Panc1 (cell line): Measurements from ENCODE around the gene UNC13B.

Experiments
- POLR2AphosphoS5 ChIP-seq: IDR thresholded peaks from 2 replicates; pipeline ENCODE4 v1.6.1; 2012; ENCODE audit warnings: mild to moderate bottlenecking, low read depth, low read length, moderate library complexity
- SIN3A ChIP-seq: IDR thresholded peaks from 2 replicates; pipeline ENCODE4 v1.6.1; 2012; ENCODE audit warnings: low read depth, mild to moderate bottlenecking, low read length, moderate library complexity, borderline replicate concordance; ENCODE audit not compliant: insufficient read depth
- TCF7L2 ChIP-seq: IDR thresholded peaks from 2 replicates; pipeline ENCODE4 v1.6.1; 2011; ENCODE audit warnings: mild to moderate bottlenecking, low read depth, low read length, inconsistent platforms
- TF ChIP-seq, protein P1 (sequence below): fragments of 450-650 bp; IDR thresholded peaks from 2 replicates; pipeline ENCODE4 v1.5.1; 2017; ENCODE audit warnings: mild to moderate bottlenecking
- TF ChIP-seq, protein P2 (sequence below), 2 experiments: IDR thresholded peaks; 2 replicates each; pipeline ENCODE4 v1.6.1; 2011 to 2012; ENCODE audit warnings: low read depth in 2 of 2, control low read depth in 1 of 2, low read length in 1 of 2, mild to moderate bottlenecking in 1 of 2, moderate library complexity in 1 of 2; ENCODE audit not compliant: insufficient read depth in 1 of 2

DNA sequence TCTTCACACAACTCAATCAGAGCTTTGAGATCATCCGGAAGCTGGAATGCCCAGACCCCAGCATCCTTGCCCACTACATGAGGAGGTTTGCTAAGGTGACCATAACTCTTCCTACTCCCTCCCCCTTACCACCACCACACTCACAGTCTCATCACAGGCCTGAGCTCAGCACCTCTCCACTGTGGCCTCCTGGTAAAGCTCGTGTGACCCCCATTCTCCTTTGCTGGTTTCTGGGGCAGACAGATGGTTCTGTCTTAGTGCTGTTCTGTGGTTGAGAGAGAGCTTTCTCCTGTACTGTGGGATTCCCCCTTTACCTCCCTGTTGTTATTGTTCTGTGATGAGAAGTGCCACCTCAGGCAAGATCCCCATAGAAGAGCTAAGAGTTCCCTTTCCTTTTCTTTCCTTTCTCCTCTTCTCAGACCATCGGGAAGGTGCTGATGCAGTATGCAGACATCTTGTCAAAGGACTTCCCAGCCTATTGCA is 235.4 kb downstream of the UNC13B start:
- TF ChIP-seq, protein P1, sequence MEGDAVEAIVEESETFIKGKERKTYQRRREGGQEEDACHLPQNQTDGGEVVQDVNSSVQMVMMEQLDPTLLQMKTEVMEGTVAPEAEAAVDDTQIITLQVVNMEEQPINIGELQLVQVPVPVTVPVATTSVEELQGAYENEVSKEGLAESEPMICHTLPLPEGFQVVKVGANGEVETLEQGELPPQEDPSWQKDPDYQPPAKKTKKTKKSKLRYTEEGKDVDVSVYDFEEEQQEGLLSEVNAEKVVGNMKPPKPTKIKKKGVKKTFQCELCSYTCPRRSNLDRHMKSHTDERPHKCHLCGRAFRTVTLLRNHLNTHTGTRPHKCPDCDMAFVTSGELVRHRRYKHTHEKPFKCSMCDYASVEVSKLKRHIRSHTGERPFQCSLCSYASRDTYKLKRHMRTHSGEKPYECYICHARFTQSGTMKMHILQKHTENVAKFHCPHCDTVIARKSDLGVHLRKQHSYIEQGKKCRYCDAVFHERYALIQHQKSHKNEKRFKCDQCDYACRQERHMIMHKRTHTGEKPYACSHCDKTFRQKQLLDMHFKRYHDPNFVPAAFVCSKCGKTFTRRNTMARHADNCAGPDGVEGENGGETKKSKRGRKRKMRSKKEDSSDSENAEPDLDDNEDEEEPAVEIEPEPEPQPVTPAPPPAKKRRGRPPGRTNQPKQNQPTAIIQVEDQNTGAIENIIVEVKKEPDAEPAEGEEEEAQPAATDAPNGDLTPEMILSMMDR = no peak
- TF ChIP-seq, protein P2, sequence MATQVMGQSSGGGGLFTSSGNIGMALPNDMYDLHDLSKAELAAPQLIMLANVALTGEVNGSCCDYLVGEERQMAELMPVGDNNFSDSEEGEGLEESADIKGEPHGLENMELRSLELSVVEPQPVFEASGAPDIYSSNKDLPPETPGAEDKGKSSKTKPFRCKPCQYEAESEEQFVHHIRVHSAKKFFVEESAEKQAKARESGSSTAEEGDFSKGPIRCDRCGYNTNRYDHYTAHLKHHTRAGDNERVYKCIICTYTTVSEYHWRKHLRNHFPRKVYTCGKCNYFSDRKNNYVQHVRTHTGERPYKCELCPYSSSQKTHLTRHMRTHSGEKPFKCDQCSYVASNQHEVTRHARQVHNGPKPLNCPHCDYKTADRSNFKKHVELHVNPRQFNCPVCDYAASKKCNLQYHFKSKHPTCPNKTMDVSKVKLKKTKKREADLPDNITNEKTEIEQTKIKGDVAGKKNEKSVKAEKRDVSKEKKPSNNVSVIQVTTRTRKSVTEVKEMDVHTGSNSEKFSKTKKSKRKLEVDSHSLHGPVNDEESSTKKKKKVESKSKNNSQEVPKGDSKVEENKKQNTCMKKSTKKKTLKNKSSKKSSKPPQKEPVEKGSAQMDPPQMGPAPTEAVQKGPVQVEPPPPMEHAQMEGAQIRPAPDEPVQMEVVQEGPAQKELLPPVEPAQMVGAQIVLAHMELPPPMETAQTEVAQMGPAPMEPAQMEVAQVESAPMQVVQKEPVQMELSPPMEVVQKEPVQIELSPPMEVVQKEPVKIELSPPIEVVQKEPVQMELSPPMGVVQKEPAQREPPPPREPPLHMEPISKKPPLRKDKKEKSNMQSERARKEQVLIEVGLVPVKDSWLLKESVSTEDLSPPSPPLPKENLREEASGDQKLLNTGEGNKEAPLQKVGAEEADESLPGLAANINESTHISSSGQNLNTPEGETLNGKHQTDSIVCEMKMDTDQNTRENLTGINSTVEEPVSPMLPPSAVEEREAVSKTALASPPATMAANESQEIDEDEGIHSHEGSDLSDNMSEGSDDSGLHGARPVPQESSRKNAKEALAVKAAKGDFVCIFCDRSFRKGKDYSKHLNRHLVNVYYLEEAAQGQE (IDR thresholded peaks at IDR 0.05; ENCODE audit: insufficient read depth in 1 of 2, low read depth in 2 of 2, low read length in 1 of 2) = no peak
- TF ChIP-seq POLR2AphosphoS5 (no peak), SIN3A (no peak), TCF7L2 (no peak)
